Body of pancreas (tissue), 4 donors: ENCODE results near the gene PPP2R5B.

Experiments
- POLR2A ChIP-seq, 3 donors: fragments of 450-650 bp; IDR thresholded peaks; one replicate each; pipeline ENCODE4 v1.6.1; 2016; ENCODE audit warnings: antibody characterized with exemption in 3 of 3, mild to moderate bottlenecking in 2 of 3
- TF ChIP-seq, protein P1 (sequence below), 7 experiments: fragments of 450-650 bp in 4 of 7; fragments of 200-600 bp in 3 of 7; sonication (generic) in 3 of 7; IDR thresholded peaks; one replicate each; pipeline ENCODE4 v1.5.1; 2016 to 2019; ENCODE audit warnings: antibody characterized with exemption in 7 of 7

DNA sequence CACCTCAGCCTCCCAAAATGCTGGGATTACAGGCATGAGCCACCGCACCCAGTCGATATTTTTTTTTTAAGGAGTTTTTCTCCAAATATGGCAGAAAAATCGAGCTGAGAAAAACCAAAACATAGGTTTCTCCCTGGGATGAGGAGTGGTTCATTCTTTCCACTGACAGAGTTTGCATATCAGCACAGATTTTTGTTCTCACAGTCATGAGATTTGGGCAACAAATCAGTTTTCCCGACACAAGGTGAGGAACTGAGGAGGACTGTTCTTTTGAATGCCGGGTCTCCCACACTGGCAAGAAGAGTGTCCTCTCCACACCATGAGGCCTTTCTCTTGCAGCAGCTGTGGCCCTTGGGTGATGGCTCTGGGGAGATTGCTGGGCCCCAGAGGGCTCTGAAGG is 42.2 kb upstream of the PPP2R5B start:
- TF ChIP-seq POLR2A (IDR thresholded peaks at IDR 0.05), result no peak
- TF ChIP-seq, protein P1, sequence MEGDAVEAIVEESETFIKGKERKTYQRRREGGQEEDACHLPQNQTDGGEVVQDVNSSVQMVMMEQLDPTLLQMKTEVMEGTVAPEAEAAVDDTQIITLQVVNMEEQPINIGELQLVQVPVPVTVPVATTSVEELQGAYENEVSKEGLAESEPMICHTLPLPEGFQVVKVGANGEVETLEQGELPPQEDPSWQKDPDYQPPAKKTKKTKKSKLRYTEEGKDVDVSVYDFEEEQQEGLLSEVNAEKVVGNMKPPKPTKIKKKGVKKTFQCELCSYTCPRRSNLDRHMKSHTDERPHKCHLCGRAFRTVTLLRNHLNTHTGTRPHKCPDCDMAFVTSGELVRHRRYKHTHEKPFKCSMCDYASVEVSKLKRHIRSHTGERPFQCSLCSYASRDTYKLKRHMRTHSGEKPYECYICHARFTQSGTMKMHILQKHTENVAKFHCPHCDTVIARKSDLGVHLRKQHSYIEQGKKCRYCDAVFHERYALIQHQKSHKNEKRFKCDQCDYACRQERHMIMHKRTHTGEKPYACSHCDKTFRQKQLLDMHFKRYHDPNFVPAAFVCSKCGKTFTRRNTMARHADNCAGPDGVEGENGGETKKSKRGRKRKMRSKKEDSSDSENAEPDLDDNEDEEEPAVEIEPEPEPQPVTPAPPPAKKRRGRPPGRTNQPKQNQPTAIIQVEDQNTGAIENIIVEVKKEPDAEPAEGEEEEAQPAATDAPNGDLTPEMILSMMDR (IDR thresholded peaks at IDR 0.05), result no peak
